Measurements from ENCODE around the gene ILDR2. TPM values are rescaled to one million over a fixed set of nuclear protein-coding genes. Genes with fewer than 3 reads are reported as not detected.

ILDR2 gene
- total RNA-seq, 1 experiment from 2014 or later, result not detected

GRCh38 chr1:167013108-167013929 is 38.0 kb upstream of the ILDR2 start:
- H3K9me2 ChIP-seq (ENCODE audit: insufficient read depth), result no peaks in the 10 kb centered on the region
- H3K4me2 ChIP-seq, result no peak overlapping the region
- H3K27me3 ChIP-seq (ENCODE audit: insufficient read depth, low read depth), result no peaks in the 10 kb centered on the region; the same call in 1 of the 2 replicates
- DNase-seq, result no peak
- H3K27ac ChIP-seq, result no peak overlapping the region
- no peaks in the 10 kb centered on the region; the same call in none of the 2 replicates for H3K9me3 ChIP-seq (ENCODE audit: insufficient read depth, low read depth)
- intact Hi-C loops (cut with micrococcal nuclease; ENCODE audit: unreplicated experiment), result no loop called here
- TF ChIP-seq EZH2 (IDR thresholded peaks at IDR 0.05; ENCODE audit: low read depth), result no peak
- H3K79me2 ChIP-seq (ENCODE audit: low read depth), result no peaks in the 10 kb centered on the region
- no peaks in the 10 kb centered on the region for H3K36me3 ChIP-seq (ENCODE audit: low read depth)
- ChIA-PET POLR2A (ENCODE audit: unreplicated experiment) (no interaction called here), CTCF (no interaction called here)
- BruUV-seq (replicated peaks), result no TSS peak
- no peak overlapping the region for H2AFZ ChIP-seq
- H3K4me1 ChIP-seq (replicated peaks; ENCODE audit: insufficient read depth), result no peaks in the 10 kb centered on the region
- no peaks in the 10 kb centered on the region for H4K20me1 ChIP-seq (ENCODE audit: insufficient read depth)
- H3F3A ChIP-seq (ENCODE audit: insufficient read depth, low read depth), result no peaks in the 10 kb centered on the region
- H3K4me3 ChIP-seq, result no peak overlapping the region

GRCh38 chr1:167012570-167012969 is 37.2 kb upstream of the ILDR2 start:
- no TSS peak for BruUV-seq (replicated peaks)
- H3K4me1 ChIP-seq (replicated peaks; ENCODE audit: insufficient read depth), result no peaks in the 10 kb centered on the region
- H3K4me3 ChIP-seq, result no peak overlapping the region
- POLR2A ChIA-PET (ENCODE audit: unreplicated experiment), result no interaction called here
- no peak overlapping the region for H2AFZ ChIP-seq
- intact Hi-C loops (cut with micrococcal nuclease; ENCODE audit: unreplicated experiment), result no loop called here
- no peak overlapping the region for H3K27ac ChIP-seq
- H3F3A ChIP-seq (ENCODE audit: insufficient read depth, low read depth), result no peaks in the 10 kb centered on the region
- CTCF ChIA-PET, result no interaction called here
- no peaks in the 10 kb centered on the region for H4K20me1 ChIP-seq (ENCODE audit: insufficient read depth)
- no peak overlapping the region for H3K4me2 ChIP-seq
- H3K9me2 ChIP-seq (ENCODE audit: insufficient read depth), result no peaks in the 10 kb centered on the region
- H3K9me3 ChIP-seq (ENCODE audit: insufficient read depth, low read depth), result no peaks in the 10 kb centered on the region; the same call in none of the 2 replicates
- H3K36me3 ChIP-seq (ENCODE audit: low read depth), result no peaks in the 10 kb centered on the region
- H3K27me3 ChIP-seq (ENCODE audit: insufficient read depth, low read depth), result no peaks in the 10 kb centered on the region; the same call in 1 of the 2 replicates
- no peak for DNase-seq
- no peaks in the 10 kb centered on the region for H3K79me2 ChIP-seq (ENCODE audit: low read depth)
- TF ChIP-seq EZH2 (IDR thresholded peaks at IDR 0.05; ENCODE audit: low read depth) (no peak), CTCF (conservative IDR thresholded peaks at IDR 0.05) (no peak)

- Histone ChIP-seq H3K4me3 (no peak overlapping the region), H3K79me2 (ENCODE audit: low read depth) (no peaks in the 10 kb centered on the region), H3K4me1 (replicated peaks; ENCODE audit: insufficient read depth) (no peaks in the 10 kb centered on the region), H2AFZ (no peak overlapping the region), H3K36me3 (ENCODE audit: low read depth) (no peaks in the 10 kb centered on the region), H3F3A (ENCODE audit: insufficient read depth, low read depth) (no peaks in the 10 kb centered on the region), H4K20me1 (ENCODE audit: insufficient read depth) (no peaks in the 10 kb centered on the region), H3K4me2 (no peak overlapping the region), H3K27me3 (ENCODE audit: insufficient read depth, low read depth) (no peaks in the 10 kb centered on the region; the same call in 1 of the 2 replicates), H3K9me3 (ENCODE audit: insufficient read depth, low read depth) (no peaks in the 10 kb centered on the region; the same call in none of the 2 replicates), H3K27ac (no peak overlapping the region), H3K9me2 (ENCODE audit: insufficient read depth) (no peaks in the 10 kb centered on the region)
- DNase-seq, result no peak
- TF ChIP-seq CTCF (conservative IDR thresholded peaks at IDR 0.05), result no peak
- TF ChIP-seq EZH2 (IDR thresholded peaks at IDR 0.05; ENCODE audit: low read depth), result no peak
- intact Hi-C loops (cut with micrococcal nuclease; ENCODE audit: unreplicated experiment), result no loop called here
- CTCF ChIA-PET, result no interaction called here
- no TSS peak for BruUV-seq (replicated peaks)
- POLR2A ChIA-PET (ENCODE audit: unreplicated experiment), result no interaction called here
These were observed 36.3 kb upstream of the ILDR2 start for GRCh38 chr1:167011560-167012191.
